ENCODE results near the gene TNNC1. TPM values are rescaled to one million over a fixed set of nuclear protein-coding genes. Genes with fewer than 3 reads are reported as not detected.

The TNNC1 gene
- total and polyA plus RNA-seq, 2 of the 13 experiments (the other 11 are each of a cell fraction or from before 2014, with no cell fraction given), result 11.8 to 36.4 TPM

DNA sequence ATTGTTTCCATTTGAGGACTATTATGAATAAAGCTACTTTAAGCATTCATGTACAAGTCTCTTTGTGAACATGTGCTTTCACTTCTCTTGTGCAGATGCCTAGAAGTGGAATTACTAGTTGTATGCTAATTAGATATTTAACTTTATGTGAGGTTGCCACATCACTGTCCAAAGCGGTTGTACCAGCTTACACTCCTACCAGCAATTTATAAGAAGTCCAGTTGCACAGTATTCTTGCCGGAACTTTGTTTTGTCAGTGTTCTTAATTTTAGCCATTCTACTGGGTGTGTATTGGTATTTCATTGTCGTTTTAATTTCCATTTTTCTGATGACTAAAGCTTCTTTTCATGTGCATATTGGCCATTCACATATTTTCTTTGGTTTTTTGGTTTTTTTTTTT lies 38.0 kb downstream of the TNNC1 start (continued):
- TF ChIP-seq, protein P1, sequence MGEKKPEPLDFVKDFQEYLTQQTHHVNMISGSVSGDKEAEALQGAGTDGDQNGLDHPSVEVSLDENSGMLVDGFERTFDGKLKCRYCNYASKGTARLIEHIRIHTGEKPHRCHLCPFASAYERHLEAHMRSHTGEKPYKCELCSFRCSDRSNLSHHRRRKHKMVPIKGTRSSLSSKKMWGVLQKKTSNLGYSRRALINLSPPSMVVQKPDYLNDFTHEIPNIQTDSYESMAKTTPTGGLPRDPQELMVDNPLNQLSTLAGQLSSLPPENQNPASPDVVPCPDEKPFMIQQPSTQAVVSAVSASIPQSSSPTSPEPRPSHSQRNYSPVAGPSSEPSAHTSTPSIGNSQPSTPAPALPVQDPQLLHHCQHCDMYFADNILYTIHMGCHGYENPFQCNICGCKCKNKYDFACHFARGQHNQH (CRISPR knock-in tag; IDR thresholded peaks at IDR 0.05), result no peak
- TF ChIP-seq ZNF160 (CRISPR knock-in tag; IDR thresholded peaks at IDR 0.05) (no peak), HNF4A (CRISPR knock-in tag; IDR thresholded peaks at IDR 0.05) (no peak), POLR2AphosphoS2 (IDR thresholded peaks at IDR 0.05; ENCODE audit: low read depth, low read length) (no peak)
- TF ChIP-seq, protein P2, sequence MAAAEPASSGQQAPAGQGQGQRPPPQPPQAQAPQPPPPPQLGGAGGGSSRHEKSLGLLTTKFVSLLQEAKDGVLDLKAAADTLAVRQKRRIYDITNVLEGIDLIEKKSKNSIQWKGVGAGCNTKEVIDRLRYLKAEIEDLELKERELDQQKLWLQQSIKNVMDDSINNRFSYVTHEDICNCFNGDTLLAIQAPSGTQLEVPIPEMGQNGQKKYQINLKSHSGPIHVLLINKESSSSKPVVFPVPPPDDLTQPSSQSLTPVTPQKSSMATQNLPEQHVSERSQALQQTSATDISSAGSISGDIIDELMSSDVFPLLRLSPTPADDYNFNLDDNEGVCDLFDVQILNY (CRISPR knock-in tag; conservative IDR thresholded peaks at IDR 0.05), result no peak

DNA sequence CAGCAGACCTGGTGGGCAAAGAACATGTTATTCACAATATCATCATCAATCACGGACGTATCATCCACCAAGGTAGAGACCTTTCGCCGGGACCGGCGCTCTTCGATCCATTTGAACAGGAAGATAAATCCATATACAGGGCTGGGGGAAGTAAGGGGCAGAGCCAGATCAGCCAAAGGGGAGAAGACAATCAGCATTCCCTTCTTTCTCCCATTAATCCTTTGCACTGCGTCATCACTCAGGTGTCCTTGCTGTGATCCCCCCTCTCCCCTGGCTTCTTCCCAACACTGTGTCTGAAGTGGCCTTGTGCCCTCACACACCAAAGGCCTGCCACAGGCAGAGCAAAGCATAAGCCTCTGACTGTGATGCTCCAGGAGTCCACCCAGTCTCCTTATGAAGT lies 45.4 kb downstream of the TNNC1 start:
- Histone ChIP-seq H3K4me3 (replicated peaks in 1 of 3; ENCODE audit: insufficient read depth in 1 of 3, low read depth in 2 of 3, low read length in 3 of 3) (peak overlapping the region in 2 of 3 experiments; percentile 93 to 94; a peak in 2 of 6 replicates), H4K20me1 (ENCODE audit: insufficient read depth, low read length) (no peaks in the 10 kb centered on the region), H3K4me2 (ENCODE audit: low read depth, low read length) (peak overlapping the region; percentile 95), H2AFZ (ENCODE audit: low read length) (no peak overlapping the region), H3K4me1 (ENCODE audit: insufficient read depth, low read length) (peaks cover 32% of the 10 kb centered on the region), H3K36me3 (replicated peaks in 1 of 2; ENCODE audit: control insufficient read depth in 1 of 2, insufficient read depth in 2 of 2, low read length in 2 of 2) (peaks cover 27 to 48% of the 10 kb centered on the region in 2 experiments), H3K9me3 (ENCODE audit: low read length) (no peaks in the 10 kb centered on the region), H3K27ac (ENCODE audit: extremely low read length, insufficient read depth, low read length) (no peak overlapping the region), H3K9ac (ENCODE audit: insufficient read depth, low read depth, low read length) (peak overlapping the region; percentile 96), H3K79me2 (ENCODE audit: insufficient read depth, low read length) (peaks cover 26% of the 10 kb centered on the region), H3K27me3 (ENCODE audit: control insufficient read depth in 1 of 2, insufficient read depth in 2 of 2, low read length in 2 of 2) (peaks cover 0 to 8% of the 10 kb centered on the region in 2 experiments; a peak in 1 of 5 replicates)
- DNase-seq (ENCODE audit: low spot score) (no peak), FAIRE-seq (no peak), ATAC-seq (no peak)
- intact Hi-C loops (cut with micrococcal nuclease; ENCODE audit: unreplicated experiment) (no loop called here), in situ Hi-C loops (cut with HindIII; ENCODE audit: extremely low pct_ligation_motif_present, low pct_unique_long_range_greater_than_20kb) (no loop called here)
- POLR2A ChIA-PET, result no interaction called here
- BruUV-seq (replicated peaks), result no TSS peak
- CTCF ChIA-PET (ENCODE audit: low intra/inter-chr PET ratio, low total read pairs), result no interaction called here
- TF ChIP-seq, protein P3, sequence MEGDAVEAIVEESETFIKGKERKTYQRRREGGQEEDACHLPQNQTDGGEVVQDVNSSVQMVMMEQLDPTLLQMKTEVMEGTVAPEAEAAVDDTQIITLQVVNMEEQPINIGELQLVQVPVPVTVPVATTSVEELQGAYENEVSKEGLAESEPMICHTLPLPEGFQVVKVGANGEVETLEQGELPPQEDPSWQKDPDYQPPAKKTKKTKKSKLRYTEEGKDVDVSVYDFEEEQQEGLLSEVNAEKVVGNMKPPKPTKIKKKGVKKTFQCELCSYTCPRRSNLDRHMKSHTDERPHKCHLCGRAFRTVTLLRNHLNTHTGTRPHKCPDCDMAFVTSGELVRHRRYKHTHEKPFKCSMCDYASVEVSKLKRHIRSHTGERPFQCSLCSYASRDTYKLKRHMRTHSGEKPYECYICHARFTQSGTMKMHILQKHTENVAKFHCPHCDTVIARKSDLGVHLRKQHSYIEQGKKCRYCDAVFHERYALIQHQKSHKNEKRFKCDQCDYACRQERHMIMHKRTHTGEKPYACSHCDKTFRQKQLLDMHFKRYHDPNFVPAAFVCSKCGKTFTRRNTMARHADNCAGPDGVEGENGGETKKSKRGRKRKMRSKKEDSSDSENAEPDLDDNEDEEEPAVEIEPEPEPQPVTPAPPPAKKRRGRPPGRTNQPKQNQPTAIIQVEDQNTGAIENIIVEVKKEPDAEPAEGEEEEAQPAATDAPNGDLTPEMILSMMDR (CRISPR knock-in tag; IDR thresholded peaks at IDR 0.05), result no peak
- no peak for TF ChIP-seq ZNF850 (CRISPR knock-in tag; conservative IDR thresholded peaks at IDR 0.05)
- WGBS (ENCODE audit: low lambda C conversion rate), result 96% methylated on average over 8 of the region's 8 CpGs

All from HepG2 (cell line).